ENCODE results near the gene IMPDH1.

IMPDH1 gene

DNA sequence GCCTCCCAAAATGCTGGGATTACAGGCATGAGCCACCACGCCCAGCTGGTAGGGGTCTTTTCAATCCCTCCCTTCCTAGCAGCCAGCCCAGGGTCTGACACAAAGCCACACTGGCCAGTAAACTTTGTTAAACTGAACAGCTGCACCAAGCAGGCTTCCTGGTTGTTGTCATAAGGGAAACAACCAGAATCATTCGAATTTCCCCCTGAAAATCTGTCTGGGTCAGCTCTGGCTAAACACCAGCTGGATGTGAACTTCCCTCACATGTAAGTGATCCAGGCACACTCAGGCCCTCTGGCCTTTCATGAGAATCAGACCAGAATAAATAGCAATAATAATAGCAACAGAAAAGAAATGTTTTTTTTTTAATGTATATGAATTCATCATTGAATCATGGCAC, 7.4 kb downstream of the IMPDH1 start:
- Histone ChIP-seq H3K4me3 (ENCODE audit: low read length) (no peak overlapping the region), H3K9ac (ENCODE audit: low read length) (peak overlapping the region; percentile 27), H3K9me3 (ENCODE audit: control insufficient read depth, low read length) (no peaks in the 10 kb centered on the region), H3K27me3 (replicated peaks; ENCODE audit: control insufficient read depth, insufficient read depth, low read length) (no peaks in the 10 kb centered on the region), H3K4me1 (ENCODE audit: control insufficient read depth, insufficient read depth, low read length) (peaks cover 22% of the 10 kb centered on the region), H3K36me3 (ENCODE audit: control insufficient read depth, insufficient read depth, low read length, severe bottlenecking) (peaks cover 51% of the 10 kb centered on the region)
- DNase-seq (ENCODE audit: low read depth): no peak

DNA sequence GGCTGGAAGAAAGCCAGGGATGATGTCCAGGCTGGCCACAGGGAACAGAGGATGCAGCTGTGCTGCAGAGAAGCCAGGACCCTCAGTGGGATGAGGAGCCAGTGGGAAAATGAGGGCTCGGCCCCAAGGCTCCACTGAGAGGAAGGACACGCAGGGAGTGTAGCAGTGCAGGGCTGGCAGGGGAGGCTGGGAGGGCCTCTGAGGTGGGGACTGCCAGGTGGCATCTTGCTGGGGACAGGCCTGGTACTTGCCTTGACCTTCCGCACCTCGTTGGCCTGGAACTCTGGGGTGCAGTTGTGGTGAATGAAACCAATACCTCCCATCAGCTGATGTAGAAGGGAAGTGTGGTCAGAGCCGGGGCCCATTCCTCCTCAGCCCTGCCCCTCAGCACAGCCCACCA, 9.2 kb downstream of the IMPDH1 start:
- no peaks in the 10 kb centered on the region for H3K27me3 ChIP-seq (replicated peaks; ENCODE audit: control insufficient read depth, insufficient read depth, low read length)
- H3K4me1 ChIP-seq (ENCODE audit: control insufficient read depth, insufficient read depth, low read length): peaks cover 12% of the 10 kb centered on the region
- DNase-seq (ENCODE audit: low read depth): no peak
- no peaks in the 10 kb centered on the region for H3K9me3 ChIP-seq (ENCODE audit: control insufficient read depth, low read length)
- H3K9ac ChIP-seq (ENCODE audit: low read length): no peak overlapping the region
- H3K36me3 ChIP-seq (ENCODE audit: control insufficient read depth, insufficient read depth, low read length, severe bottlenecking): peaks cover 68% of the 10 kb centered on the region
- H3K4me3 ChIP-seq (ENCODE audit: low read length): no peak overlapping the region

DNA sequence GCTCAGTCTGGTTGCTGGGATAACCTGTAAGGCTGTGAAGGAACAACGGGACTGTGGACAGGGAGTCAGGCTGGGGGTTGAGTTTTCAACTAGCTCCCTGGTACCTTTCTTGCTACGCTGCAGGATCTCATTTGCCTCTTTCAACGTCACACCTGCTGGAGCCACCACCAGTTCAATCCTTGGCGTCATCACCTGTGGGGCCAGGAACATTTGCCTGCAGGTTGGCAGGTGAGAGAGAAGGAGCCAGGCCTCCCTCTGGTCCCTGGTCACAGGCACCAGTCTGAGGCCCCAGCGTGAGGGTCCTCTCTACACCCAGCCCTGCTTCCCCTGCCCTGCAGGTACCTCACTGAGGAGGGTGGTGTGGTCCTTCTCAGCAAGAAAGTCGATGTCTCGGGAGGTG, 9.8 kb downstream of the IMPDH1 start:
- no peaks in the 10 kb centered on the region for H3K27me3 ChIP-seq (replicated peaks; ENCODE audit: control insufficient read depth, insufficient read depth, low read length)

DNA sequence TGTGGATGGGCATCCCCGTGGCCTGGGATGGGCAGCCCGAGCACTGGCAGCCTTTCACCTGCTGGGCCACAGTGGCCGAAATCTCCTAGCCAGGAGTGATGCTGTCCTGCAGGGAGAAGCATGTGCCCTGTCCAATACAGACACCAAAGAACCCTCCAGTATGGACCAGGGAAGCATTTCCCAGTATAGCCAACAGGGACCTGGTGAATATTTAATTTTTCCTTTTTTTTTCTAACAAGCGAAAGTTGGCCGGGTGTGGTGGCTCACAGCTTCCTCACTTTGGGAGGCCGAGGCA, 11.0 kb downstream of the IMPDH1 start:
- Histone ChIP-seq H3K9me3 (ENCODE audit: control insufficient read depth, low read length) (no peaks in the 10 kb centered on the region), H3K36me3 (ENCODE audit: control insufficient read depth, insufficient read depth, low read length, severe bottlenecking) (peaks cover 86% of the 10 kb centered on the region), H3K9ac (ENCODE audit: low read length) (no peak overlapping the region), H3K4me3 (ENCODE audit: low read length) (no peak overlapping the region), H3K4me1 (ENCODE audit: control insufficient read depth, insufficient read depth, low read length) (no peaks in the 10 kb centered on the region), H3K27me3 (replicated peaks; ENCODE audit: control insufficient read depth, insufficient read depth, low read length) (no peaks in the 10 kb centered on the region)
- DNase-seq (ENCODE audit: low read depth): no peak

More for the DNA sequence above, 9.8 kb downstream of the IMPDH1 start:
- no peak for DNase-seq (ENCODE audit: low read depth)
- Histone ChIP-seq H3K9ac (ENCODE audit: low read length) (no peak overlapping the region), H3K9me3 (ENCODE audit: control insufficient read depth, low read length) (no peaks in the 10 kb centered on the region), H3K36me3 (ENCODE audit: control insufficient read depth, insufficient read depth, low read length, severe bottlenecking) (peaks cover 74% of the 10 kb centered on the region), H3K4me1 (ENCODE audit: control insufficient read depth, insufficient read depth, low read length) (peaks cover 11% of the 10 kb centered on the region), H3K4me3 (ENCODE audit: low read length) (no peak overlapping the region)

DNA sequence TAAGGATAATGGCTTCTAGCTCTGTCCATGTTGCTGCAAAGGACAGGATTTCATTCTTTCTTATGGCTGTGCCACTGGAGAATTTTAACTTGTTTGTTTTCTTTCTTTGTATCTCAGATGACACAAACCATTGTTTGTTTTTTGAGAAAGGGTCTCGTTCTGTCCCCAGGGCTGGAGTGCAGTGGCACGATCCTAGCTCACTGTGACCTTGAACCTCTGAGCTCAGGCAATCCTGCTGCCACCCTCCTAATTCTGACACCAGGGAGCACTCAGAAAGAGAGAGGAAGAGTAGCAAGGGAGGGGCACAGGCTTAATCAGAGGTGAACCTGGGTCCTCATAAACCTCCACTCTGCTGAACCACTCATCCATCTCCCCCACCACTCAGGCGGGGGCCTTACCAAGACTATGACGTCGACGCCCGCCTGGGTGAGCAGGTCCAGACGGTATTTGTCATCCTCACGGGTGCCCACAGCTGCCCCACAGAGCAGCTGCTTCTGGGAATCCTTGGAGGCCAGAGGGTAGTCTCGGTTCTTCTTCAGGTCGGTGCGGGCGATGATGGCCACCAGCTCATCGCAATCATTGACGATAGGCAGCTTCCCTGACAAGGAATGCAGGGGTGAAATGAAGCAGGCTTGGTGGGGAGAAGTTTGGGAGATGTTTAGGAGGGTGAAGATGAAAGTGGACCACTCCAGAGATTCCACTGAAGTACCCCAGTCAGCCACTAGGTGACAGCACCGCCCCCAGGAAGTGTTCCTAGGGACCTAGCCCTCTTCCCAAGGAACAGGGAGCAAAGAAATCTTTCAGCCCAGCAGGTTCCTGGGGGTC, 11.6 kb downstream of the IMPDH1 start:
- DNase-seq (ENCODE audit: low read depth): peak; percentile 76
- Histone ChIP-seq H3K4me3 (ENCODE audit: low read length) (no peak overlapping the region), H3K36me3 (ENCODE audit: control insufficient read depth, insufficient read depth, low read length, severe bottlenecking) (peaks cover 89% of the 10 kb centered on the region), H3K27me3 (replicated peaks; ENCODE audit: control insufficient read depth, insufficient read depth, low read length) (no peaks in the 10 kb centered on the region), H3K9me3 (ENCODE audit: control insufficient read depth, low read length) (no peaks in the 10 kb centered on the region), H3K9ac (ENCODE audit: low read length) (no peak overlapping the region), H3K4me1 (ENCODE audit: control insufficient read depth, insufficient read depth, low read length) (no peaks in the 10 kb centered on the region)

DNA sequence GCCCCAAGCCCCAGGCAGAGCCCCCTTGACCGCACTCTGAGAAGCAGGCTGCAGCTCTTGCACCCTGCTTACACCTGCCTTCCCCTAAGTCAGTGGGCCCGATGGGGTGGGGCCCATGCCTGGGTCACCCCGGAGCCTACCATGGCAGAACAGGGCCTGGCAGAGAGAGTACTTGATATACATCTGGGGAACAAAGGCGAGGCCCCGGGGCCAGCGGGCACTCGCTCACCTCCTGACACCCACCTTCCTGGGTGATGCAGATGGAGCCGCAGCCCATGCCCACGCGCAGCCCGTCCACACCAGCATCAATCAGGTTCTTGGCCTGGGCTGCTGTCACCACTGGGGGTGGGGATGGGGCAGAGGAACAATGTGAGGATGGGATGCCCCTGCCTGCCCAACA, 13.4 kb downstream of the IMPDH1 start:
- no peak overlapping the region for H3K4me3 ChIP-seq (ENCODE audit: low read length)
- no peaks in the 10 kb centered on the region for H3K4me1 ChIP-seq (ENCODE audit: control insufficient read depth, insufficient read depth, low read length)
- no peaks in the 10 kb centered on the region for H3K9me3 ChIP-seq (ENCODE audit: control insufficient read depth, low read length)
- peaks cover 92% of the 10 kb centered on the region for H3K36me3 ChIP-seq (ENCODE audit: control insufficient read depth, insufficient read depth, low read length, severe bottlenecking)
- no peaks in the 10 kb centered on the region for H3K27me3 ChIP-seq (replicated peaks; ENCODE audit: control insufficient read depth, insufficient read depth, low read length)
- DNase-seq (ENCODE audit: low read depth): no peak
- no peak overlapping the region for H3K9ac ChIP-seq (ENCODE audit: low read length)

DNA sequence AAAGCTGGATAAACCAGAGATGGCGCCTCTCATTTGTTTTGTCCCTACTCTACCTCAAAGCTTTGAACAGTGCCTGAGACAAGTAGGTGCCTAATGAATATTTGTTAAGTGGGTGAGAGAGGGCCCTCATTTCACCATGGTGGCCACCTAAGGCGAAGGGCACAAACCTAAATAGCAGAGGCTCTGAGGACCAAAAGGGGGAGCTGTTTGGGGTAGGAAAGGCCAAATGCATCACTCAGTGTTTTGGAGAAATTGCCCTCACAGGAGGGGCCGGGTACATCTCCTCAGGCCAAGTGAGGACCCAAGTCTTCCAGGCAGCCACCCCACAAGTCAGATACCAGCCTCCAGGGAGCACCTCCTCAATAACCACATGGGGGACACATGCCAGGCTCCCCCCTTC, 14.0 kb downstream of the IMPDH1 start:
- no peak for DNase-seq (ENCODE audit: low read depth)
- peaks cover 87% of the 10 kb centered on the region for H3K36me3 ChIP-seq (ENCODE audit: control insufficient read depth, insufficient read depth, low read length, severe bottlenecking)
- no peaks in the 10 kb centered on the region for H3K9me3 ChIP-seq (ENCODE audit: control insufficient read depth, low read length)
- no peak overlapping the region for H3K9ac ChIP-seq (ENCODE audit: low read length)
- H3K4me3 ChIP-seq (ENCODE audit: low read length): no peak overlapping the region
- H3K27me3 ChIP-seq (replicated peaks; ENCODE audit: control insufficient read depth, insufficient read depth, low read length): no peaks in the 10 kb centered on the region
- no peaks in the 10 kb centered on the region for H3K4me1 ChIP-seq (ENCODE audit: control insufficient read depth, insufficient read depth, low read length)

DNA sequence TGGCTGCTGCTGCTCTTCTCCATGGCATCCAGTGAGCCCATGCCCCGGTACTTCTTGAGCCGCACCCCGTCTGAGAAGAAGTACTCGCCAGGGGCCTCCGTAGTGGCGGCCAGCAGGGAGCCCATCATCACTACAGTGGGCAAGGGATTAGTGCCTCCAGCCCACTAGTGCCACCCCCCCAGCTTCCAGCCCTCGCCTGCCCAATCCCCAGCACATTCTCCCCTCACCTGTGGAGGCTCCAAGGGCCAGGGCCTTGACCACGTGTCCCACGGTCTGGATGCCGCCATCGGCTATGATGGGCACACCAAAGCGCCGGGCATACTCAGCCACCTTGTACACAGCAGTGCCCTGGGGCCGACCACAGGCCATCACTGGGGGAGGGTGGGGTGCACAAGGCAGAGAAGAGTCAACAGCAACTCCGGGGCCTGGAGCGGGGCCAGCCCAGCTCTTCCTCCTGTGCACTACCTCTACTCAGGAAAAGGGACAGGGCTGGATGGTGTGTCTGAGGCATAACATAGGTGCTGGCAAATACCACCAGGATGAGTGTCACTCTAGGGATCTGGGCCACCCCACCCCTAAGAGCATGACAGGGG, 14.8 kb downstream of the IMPDH1 start:
- H3K27me3 ChIP-seq (replicated peaks; ENCODE audit: control insufficient read depth, insufficient read depth, low read length): no peaks in the 10 kb centered on the region

DNA sequence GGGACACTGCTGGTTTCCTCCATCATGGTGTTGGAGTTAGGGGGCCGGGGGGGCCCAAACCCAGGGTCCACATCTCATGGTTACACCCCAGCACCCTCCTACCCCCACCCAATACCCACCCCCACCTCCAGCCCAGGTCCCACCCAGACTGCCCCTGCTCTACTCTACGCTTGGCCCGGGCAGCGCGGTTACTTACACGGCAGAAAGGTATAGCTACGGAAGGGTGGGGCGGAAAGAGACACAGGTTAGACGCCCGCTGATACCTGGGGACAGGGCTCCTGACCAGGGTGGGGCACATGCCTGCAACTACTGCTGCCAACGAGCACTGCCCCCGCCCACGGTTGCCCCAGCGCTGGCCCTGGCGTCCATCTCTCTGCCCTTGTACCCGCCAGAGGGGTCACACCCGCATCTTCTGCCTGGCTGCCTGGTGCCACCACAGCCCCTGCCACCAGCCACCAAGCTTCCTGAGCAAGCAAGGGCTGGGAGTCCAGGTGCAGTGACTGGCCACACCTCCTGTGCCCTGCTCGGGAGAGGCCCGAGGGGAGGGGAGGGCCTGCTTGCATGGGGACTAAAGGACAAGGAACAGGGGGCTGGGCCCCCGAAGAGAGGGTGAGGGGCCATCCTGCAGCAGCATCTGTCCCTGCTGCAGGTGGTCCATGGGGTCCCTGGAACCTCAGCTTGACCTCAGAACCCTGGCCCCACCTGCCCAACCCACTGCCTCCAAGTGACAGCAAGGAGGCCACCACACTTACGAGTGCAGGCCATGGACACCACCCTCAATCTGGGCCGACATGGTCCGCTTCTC, 16.1 kb downstream of the IMPDH1 start:
- Histone ChIP-seq H3K36me3 (ENCODE audit: control insufficient read depth, insufficient read depth, low read length, severe bottlenecking) (peaks cover 68% of the 10 kb centered on the region), H3K27me3 (replicated peaks; ENCODE audit: control insufficient read depth, insufficient read depth, low read length) (no peaks in the 10 kb centered on the region), H3K4me3 (ENCODE audit: low read length) (no peak overlapping the region), H3K4me1 (ENCODE audit: control insufficient read depth, insufficient read depth, low read length) (no peaks in the 10 kb centered on the region), H3K9ac (ENCODE audit: low read length) (no peak overlapping the region), H3K9me3 (ENCODE audit: control insufficient read depth, low read length) (no peaks in the 10 kb centered on the region)
- DNase-seq (ENCODE audit: low read depth): no peak

More for the DNA sequence above, 14.8 kb downstream of the IMPDH1 start:
- Histone ChIP-seq H3K4me3 (ENCODE audit: low read length) (no peak overlapping the region), H3K9me3 (ENCODE audit: control insufficient read depth, low read length) (no peaks in the 10 kb centered on the region), H3K9ac (ENCODE audit: low read length) (no peak overlapping the region), H3K4me1 (ENCODE audit: control insufficient read depth, insufficient read depth, low read length) (no peaks in the 10 kb centered on the region), H3K36me3 (ENCODE audit: control insufficient read depth, insufficient read depth, low read length, severe bottlenecking) (peaks cover 80% of the 10 kb centered on the region)
- DNase-seq (ENCODE audit: low read depth): no peak

DNA sequence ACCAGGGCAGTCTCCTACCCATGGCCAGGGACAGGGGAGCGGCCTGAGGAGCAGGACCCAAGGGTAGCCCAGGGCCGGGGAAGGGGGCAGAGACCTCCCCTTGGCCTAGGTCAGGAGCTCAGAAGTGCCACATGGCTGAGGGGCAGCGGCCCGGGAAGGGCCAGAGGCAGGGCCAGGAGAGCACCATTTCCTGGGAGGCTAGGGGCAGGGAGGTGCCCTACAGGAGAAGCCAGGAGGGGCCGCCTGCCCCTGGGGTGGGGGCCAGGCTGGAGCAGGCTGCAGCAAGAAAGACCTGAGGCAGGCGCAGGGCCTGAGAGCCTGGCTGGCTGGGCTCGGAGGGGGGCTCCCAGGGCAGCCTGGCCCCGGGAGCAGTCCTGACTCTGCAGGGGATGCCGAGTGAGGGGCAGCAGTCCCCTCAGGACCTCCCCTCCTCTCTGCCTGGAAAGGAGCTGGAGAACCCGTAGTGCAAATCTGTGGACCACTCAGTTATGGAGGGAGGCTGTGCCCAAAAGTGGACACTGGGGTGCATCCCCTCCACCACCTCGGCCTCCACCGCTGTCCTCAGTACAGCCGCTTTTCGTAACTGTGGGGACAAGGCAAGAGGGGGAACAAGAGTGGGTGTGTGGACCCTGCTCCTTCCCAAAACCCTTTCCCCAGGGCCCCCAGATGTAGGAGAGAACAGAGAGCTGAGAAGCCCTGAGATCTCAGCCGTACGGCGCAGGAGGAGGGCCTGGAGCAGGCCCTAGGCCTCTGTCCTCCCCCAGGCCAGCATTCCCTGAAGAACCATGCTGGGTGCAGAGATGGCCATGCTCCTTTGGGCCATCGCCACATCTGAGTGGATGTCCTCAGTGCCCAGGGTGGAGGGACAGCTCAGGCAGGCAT, 17.1 kb downstream of the IMPDH1 start:
- no peak overlapping the region for H3K9ac ChIP-seq (ENCODE audit: low read length)
- H3K4me1 ChIP-seq (ENCODE audit: control insufficient read depth, insufficient read depth, low read length): no peaks in the 10 kb centered on the region
- H3K9me3 ChIP-seq (ENCODE audit: control insufficient read depth, low read length): no peaks in the 10 kb centered on the region
- no peak for DNase-seq (ENCODE audit: low read depth)
- H3K27me3 ChIP-seq (replicated peaks; ENCODE audit: control insufficient read depth, insufficient read depth, low read length): no peaks in the 10 kb centered on the region
- H3K36me3 ChIP-seq (ENCODE audit: control insufficient read depth, insufficient read depth, low read length, severe bottlenecking): peaks cover 58% of the 10 kb centered on the region
- no peak overlapping the region for H3K4me3 ChIP-seq (ENCODE audit: low read length)

DNA sequence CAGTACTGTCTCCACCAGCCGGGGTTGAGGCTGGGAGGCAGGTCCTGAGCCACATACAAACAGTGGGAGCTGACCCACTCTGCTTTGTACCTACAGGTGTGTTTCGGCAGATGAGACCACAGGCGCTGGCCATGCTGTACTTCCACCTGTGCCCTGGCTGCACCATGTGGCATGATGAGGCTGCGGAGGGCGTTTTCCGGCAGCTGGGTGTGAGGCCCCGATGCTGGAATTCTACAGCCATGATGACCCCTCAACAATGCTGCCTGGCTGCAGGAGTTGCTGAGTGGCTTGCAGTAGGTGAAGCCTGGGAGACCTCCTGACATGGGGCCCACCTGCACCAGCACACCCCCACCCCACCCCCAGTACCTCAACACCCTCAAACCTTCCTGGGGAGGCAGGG, 18.0 kb downstream of the IMPDH1 start:
- Histone ChIP-seq H3K4me1 (ENCODE audit: control insufficient read depth, insufficient read depth, low read length) (no peaks in the 10 kb centered on the region), H3K36me3 (ENCODE audit: control insufficient read depth, insufficient read depth, low read length, severe bottlenecking) (peaks cover 49% of the 10 kb centered on the region), H3K4me3 (ENCODE audit: low read length) (no peak overlapping the region), H3K27me3 (replicated peaks; ENCODE audit: control insufficient read depth, insufficient read depth, low read length) (no peaks in the 10 kb centered on the region), H3K9me3 (ENCODE audit: control insufficient read depth, low read length) (no peaks in the 10 kb centered on the region), H3K9ac (ENCODE audit: low read length) (no peak overlapping the region)
- DNase-seq (ENCODE audit: low read depth): no peak
